ENCODE data around the gene ZNF22. TPM values are rescaled to one million over a fixed set of nuclear protein-coding genes. Genes with fewer than 3 reads are reported as not detected.

The ZNF22 gene
- total RNA-seq, 1 experiment from 2014 or later, result 60.8 TPM

GRCh38 chr10:44988957-44989585, 11.7 kb upstream of the ZNF22 start:
- Histone ChIP-seq H3K4me1 (peaks cover 42% of the 10 kb centered on the region), H3K4me3 (ENCODE audit: low read depth, low read length) (no peak overlapping the region), H3K9me3 (no peaks in the 10 kb centered on the region), H3K36me3 (ENCODE audit: control insufficient read depth, insufficient read depth, low read length) (0 out of 2 replicates have a peak, but pooled peaks cover 1% of the 10 kb centered on the region), H3K27me3 (replicated peaks; ENCODE audit: control insufficient read depth, insufficient read depth, low read length) (no peaks in the 10 kb centered on the region)
- no peaks in the 10 kb centered on the region for H3K9me3 Mint-ChIP-seq (ENCODE audit: unreplicated experiment)
- peaks cover 38% of the 10 kb centered on the region for H3K4me1 Mint-ChIP-seq (ENCODE audit: low read depth, unreplicated experiment)
- ChIA-PET CTCF (interaction anchor here (1.5 to 3.0 kb wide), 5 partner anchors 8 to 56 kb away, joined by 4 to 34 read pairs (median 8); no protein-coding TSS in a partner anchor), POLR2A (interaction anchor here (0.6 kb wide), 1 partner anchor 10 kb away, joined by 3 read pairs; the partner anchor contains the start of gene DEPP1)
- H3K36me3 Mint-ChIP-seq (ENCODE audit: insufficient read depth, unreplicated experiment), result peaks cover 24% of the 10 kb centered on the region
- BruUV-seq (replicated peaks), result no TSS peak
- peak in 1 of 2 experiments; percentile 31 for DNase-seq
- peak overlapping the region; percentile 86 for H3K27ac Mint-ChIP-seq (ENCODE audit: unreplicated experiment)
- no peaks in the 10 kb centered on the region for H3K27me3 Mint-ChIP-seq (ENCODE audit: insufficient read depth, unreplicated experiment)
- H3K4me3 Mint-ChIP-seq (ENCODE audit: unreplicated experiment), result no peak overlapping the region
- intact Hi-C loops (cut with micrococcal nuclease; ENCODE audit: unreplicated experiment), result no loop called here
- no peak for TF ChIP-seq CTCF (IDR thresholded peaks at IDR 0.05; ENCODE audit: insufficient read depth in 1 of 2, low read depth in 1 of 2, low read length in 1 of 2, severe bottlenecking in 1 of 2, unreplicated experiment in 1 of 2)

GRCh38 chr10:44989597-44990301, 11.0 kb upstream of the ZNF22 start:
- Mint-ChIP-seq H3K4me1 (ENCODE audit: low read depth, unreplicated experiment) (peaks cover 44% of the 10 kb centered on the region), H3K4me3 (ENCODE audit: unreplicated experiment) (peak overlapping the region; percentile 37), H3K27ac (ENCODE audit: unreplicated experiment) (peak overlapping the region; percentile 86), H3K36me3 (ENCODE audit: insufficient read depth, unreplicated experiment) (peaks cover 24% of the 10 kb centered on the region), H3K9me3 (ENCODE audit: unreplicated experiment) (no peaks in the 10 kb centered on the region), H3K27me3 (ENCODE audit: insufficient read depth, unreplicated experiment) (no peaks in the 10 kb centered on the region)
- Histone ChIP-seq H3K9me3 (no peaks in the 10 kb centered on the region), H3K36me3 (ENCODE audit: control insufficient read depth, insufficient read depth, low read length) (0 out of 2 replicates have a peak, but pooled peaks cover 1% of the 10 kb centered on the region), H3K4me3 (ENCODE audit: low read depth, low read length) (no peak overlapping the region), H3K4me1 (peaks cover 49% of the 10 kb centered on the region), H3K27me3 (replicated peaks; ENCODE audit: control insufficient read depth, insufficient read depth, low read length) (no peaks in the 10 kb centered on the region)
- POLR2A ChIA-PET, result interaction anchor here (0.6 to 1.4 kb wide), 4 partner anchors 11 to 42 kb away, joined by 3 to 20 read pairs (median 6); partner anchors contain the start of genes DEPP1 and RASSF4
- CTCF ChIA-PET, result interaction anchor here (0.7 to 3.0 kb wide), 13 partner anchors 9 to 894 kb away, joined by 3 to 34 read pairs (median 4); partner anchors contain the start of gene DEPP1
- peak in 1 of 2 experiments; percentile 20 for DNase-seq
- no peak for TF ChIP-seq CTCF (IDR thresholded peaks at IDR 0.05; ENCODE audit: insufficient read depth in 1 of 2, low read depth in 1 of 2, low read length in 1 of 2, severe bottlenecking in 1 of 2, unreplicated experiment in 1 of 2)
- intact Hi-C loops (cut with micrococcal nuclease; ENCODE audit: unreplicated experiment), result loop anchor here (1.0 kb wide), 4 partner anchors 14 to 57 kb away; partner anchors contain the start of gene RASSF4
- no TSS peak for BruUV-seq (replicated peaks)

DNA sequence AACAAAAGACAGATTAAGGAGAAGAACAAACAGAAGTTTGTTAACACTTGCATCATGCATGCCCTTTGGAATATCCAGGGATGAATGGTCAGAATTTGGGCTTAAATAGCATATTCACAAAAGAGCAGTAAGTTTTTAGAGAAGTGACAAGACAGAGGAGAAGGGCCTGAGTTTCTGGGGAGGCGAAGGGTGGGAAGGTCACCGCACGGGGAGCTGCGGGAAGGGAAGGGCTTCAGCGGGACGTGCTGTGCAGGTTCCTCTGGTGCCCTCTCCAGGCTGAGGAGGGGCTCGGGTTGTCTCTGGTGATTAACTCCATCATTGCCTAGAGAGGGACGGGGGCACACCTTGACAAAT, 10.4 kb upstream of the ZNF22 start:
- H3K36me3 Mint-ChIP-seq (ENCODE audit: insufficient read depth, unreplicated experiment), result peaks cover 23% of the 10 kb centered on the region
- H3K4me1 Mint-ChIP-seq (ENCODE audit: low read depth, unreplicated experiment), result peaks cover 48% of the 10 kb centered on the region
- no peaks in the 10 kb centered on the region for H3K9me3 Mint-ChIP-seq (ENCODE audit: unreplicated experiment)
- no peaks in the 10 kb centered on the region for H3K27me3 Mint-ChIP-seq (ENCODE audit: insufficient read depth, unreplicated experiment)
- peak; percentile 93 to 95 for TF ChIP-seq CTCF (IDR thresholded peaks at IDR 0.05; ENCODE audit: insufficient read depth in 1 of 2, low read depth in 1 of 2, low read length in 1 of 2, severe bottlenecking in 1 of 2, unreplicated experiment in 1 of 2)
- ChIA-PET POLR2A (interaction anchor here (0.6 to 1.4 kb wide), 4 partner anchors 12 to 57 kb away, joined by 3 to 20 read pairs (median 4); partner anchors contain the start of gene DEPP1), CTCF (interaction anchor here (0.7 to 3.0 kb wide), 14 partner anchors 9 to 893 kb away, joined by 3 to 34 read pairs (median 4); partner anchors contain the start of genes DEPP1 and RASSF4)
- no TSS peak for BruUV-seq (replicated peaks)
- H3K27ac Mint-ChIP-seq (ENCODE audit: unreplicated experiment), result peak overlapping the region; percentile 86
- Histone ChIP-seq H3K4me1 (peaks cover 51% of the 10 kb centered on the region), H3K4me3 (ENCODE audit: low read depth, low read length) (no peak overlapping the region), H3K36me3 (ENCODE audit: control insufficient read depth, insufficient read depth, low read length) (no peaks in the 10 kb centered on the region), H3K27me3 (replicated peaks; ENCODE audit: control insufficient read depth, insufficient read depth, low read length) (no peaks in the 10 kb centered on the region), H3K9me3 (no peaks in the 10 kb centered on the region)
- intact Hi-C loops (cut with micrococcal nuclease; ENCODE audit: unreplicated experiment), result loop anchor here (1.0 kb wide), 4 partner anchors 15 to 58 kb away; partner anchors contain the start of gene RASSF4
- H3K4me3 Mint-ChIP-seq (ENCODE audit: unreplicated experiment), result peak overlapping the region; percentile 37
- peak; percentile 76 to 86 for DNase-seq
